ENCODE measurements around the gene RPL31. TPM values are rescaled to one million over a fixed set of nuclear protein-coding genes. Genes with fewer than 3 reads are reported as not detected.

Gene RPL31
- total RNA-seq, 2 donors from 2014 or later, result 1,385 to 1,395 TPM

DNA sequence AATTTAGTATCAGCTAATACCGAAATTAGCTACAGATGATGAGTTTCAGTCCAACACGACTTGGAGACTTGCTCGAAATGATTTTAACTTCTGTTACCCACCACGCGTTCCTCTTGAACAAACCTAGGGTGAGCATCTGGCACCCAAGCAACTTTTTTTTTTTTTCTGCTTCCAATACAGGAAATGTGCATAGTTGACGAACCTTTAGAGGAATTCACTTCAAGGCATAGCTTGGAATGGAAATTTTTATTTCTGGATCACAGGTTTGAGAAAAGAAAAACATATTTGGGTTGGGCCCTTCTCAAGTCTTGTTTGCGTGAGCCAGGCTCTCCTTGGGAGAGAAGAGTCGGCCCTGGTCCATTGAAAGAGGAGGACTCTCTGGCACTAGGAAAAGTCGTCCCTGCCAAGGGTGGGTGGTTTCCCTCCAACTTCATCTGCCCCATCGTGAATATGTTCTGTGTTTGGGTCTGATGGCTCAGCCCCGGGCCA is 37.4 kb upstream of the RPL31 start:
- no peak overlapping the region for H3K27ac Mint-ChIP-seq
- H3K36me3 Mint-ChIP-seq (ENCODE audit: insufficient read depth in 2 of 2), result no peaks in the 10 kb centered on the region
- no peak for ATAC-seq (replicated peaks in 1 of 2)
- no peak for DNase-seq
- no peaks in the 10 kb centered on the region for H3K27me3 Mint-ChIP-seq (ENCODE audit: low read depth)
- H3K9me3 Mint-ChIP-seq, result no peaks in the 10 kb centered on the region
- no peak overlapping the region for H3K4me3 Mint-ChIP-seq
- no peaks in the 10 kb centered on the region for H3K4me1 Mint-ChIP-seq (ENCODE audit: low read depth)

DNA sequence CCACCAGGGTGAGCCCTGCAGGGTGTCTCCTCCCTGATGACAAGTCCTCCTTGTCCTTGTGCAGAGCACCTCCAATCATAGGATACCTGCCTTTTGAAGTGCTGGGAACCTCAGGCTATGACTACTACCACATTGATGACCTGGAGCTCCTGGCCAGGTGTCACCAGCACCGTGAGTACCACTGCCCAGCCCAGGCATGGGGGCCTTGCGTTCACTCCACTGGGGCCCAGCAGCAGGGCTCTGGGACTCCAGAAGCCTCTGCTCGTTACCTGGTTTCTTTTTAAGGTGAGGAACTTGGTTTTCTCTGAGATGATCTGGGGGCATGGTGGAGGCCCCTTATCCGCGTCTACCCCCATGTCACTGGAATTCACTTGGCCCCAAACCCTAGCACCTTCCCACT is 36.5 kb upstream of the RPL31 start:
- Mint-ChIP-seq H3K9me3 (no peaks in the 10 kb centered on the region), H3K36me3 (ENCODE audit: insufficient read depth in 2 of 2) (no peaks in the 10 kb centered on the region), H3K4me3 (no peak overlapping the region), H3K4me1 (ENCODE audit: low read depth) (peaks cover 1% of the 10 kb centered on the region), H3K27ac (no peak overlapping the region), H3K27me3 (ENCODE audit: low read depth) (no peaks in the 10 kb centered on the region)
- ATAC-seq (replicated peaks in 1 of 2) (no peak), DNase-seq (no peak)

DNA sequence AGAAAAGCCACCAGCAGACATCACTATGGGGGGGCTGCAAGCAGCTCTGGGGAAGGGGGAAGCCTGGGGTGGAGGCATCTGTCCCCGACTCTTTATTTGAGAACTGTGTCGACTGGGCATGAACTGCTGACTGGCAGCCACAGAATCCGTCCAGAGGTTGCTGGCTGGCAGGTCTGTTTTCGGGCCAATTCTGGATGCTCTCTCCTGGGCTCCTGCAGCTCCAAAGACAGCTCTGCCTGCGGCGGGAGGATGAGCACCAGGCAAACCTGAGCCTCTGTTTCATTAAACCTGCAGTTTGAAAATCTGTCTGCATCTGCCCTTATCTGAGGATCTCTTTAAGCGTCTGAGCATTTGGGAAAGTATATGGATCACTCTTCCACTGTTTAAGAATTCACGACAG is 34.4 kb upstream of the RPL31 start:
- Mint-ChIP-seq H3K27me3 (ENCODE audit: low read depth) (no peaks in the 10 kb centered on the region), H3K4me1 (ENCODE audit: low read depth) (peaks cover 4% of the 10 kb centered on the region), H3K27ac (no peak overlapping the region), H3K9me3 (no peaks in the 10 kb centered on the region), H3K36me3 (ENCODE audit: insufficient read depth in 2 of 2) (no peaks in the 10 kb centered on the region), H3K4me3 (no peak overlapping the region)
- ATAC-seq (replicated peaks in 1 of 2), result no peak
- no peak for DNase-seq

DNA sequence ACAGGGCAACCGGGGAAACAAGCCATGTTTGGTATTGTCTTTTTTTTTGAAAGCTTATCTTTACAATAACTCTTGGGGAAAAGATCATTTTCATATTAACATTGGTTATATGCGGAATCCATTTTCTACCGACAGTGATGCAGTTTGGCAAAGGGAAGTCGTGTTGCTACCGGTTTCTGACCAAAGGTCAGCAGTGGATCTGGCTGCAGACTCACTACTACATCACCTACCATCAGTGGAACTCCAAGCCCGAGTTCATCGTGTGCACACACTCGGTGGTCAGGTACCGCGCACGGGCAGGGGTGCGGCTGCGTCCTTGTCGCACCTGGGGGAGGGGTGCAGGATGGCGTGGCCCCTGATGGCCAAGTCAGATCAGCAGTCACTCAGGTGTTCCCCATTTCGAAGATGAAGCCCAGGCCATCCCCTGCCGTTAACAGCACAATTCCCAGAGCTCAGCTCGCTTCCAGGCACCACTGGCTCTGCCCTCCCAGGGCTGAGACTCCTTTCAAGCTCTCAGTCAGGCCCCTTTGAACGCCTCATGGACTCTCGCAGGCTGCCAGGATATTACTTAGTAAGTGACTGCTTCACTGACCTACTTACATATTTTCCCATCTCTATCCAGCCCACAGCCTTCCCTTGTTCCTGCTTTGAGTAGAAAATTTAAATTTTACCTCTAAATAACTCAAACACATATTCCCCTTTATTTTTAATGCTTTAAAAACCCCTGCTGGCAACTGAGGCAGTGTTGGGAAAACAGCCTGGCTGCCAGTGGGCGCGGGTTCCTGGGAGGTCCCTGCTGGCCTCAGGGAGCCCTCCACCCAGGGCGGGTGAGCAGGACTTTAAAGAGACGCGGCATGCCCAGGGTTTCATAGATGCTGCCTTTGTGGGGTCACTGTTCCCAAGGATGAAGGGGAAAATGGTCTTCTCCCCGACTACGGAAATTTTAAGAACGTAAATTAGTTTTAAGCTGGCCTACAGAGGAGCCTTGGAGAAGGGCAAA is 33.6 kb upstream of the RPL31 start:
- Mint-ChIP-seq H3K27ac (no peak overlapping the region), H3K9me3 (no peaks in the 10 kb centered on the region), H3K27me3 (ENCODE audit: low read depth) (no peaks in the 10 kb centered on the region), H3K36me3 (ENCODE audit: insufficient read depth in 2 of 2) (no peaks in the 10 kb centered on the region), H3K4me3 (no peak overlapping the region), H3K4me1 (ENCODE audit: low read depth) (peaks cover 4% of the 10 kb centered on the region)
- ATAC-seq (replicated peaks in 1 of 2), result no peak
- no peak for DNase-seq

DNA sequence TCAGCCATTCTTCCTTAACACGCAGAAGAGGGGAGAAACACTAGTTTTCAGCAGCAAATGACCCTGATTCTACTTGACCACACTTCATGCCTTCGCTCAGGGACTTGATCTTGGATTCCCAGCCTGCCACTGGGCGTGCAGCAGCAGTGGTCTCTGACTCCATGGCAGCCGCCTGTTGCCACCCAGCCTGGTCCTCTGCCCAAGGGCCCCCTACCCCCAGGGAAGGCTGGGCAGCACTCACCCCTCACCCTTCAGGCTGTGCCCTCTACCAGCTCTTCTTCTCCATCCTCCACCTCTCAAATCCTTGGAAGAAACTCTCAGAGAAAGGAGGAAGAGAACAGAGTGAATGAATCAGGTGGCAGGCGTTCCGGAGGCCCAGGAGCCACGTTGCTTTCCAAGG is 32.1 kb upstream of the RPL31 start:
- no peak for DNase-seq
- no peak for ATAC-seq (replicated peaks in 1 of 2)
- Mint-ChIP-seq H3K27ac (no peak overlapping the region), H3K36me3 (ENCODE audit: insufficient read depth in 2 of 2) (no peaks in the 10 kb centered on the region), H3K4me1 (ENCODE audit: low read depth) (peaks cover 4% of the 10 kb centered on the region), H3K4me3 (no peak overlapping the region), H3K9me3 (no peaks in the 10 kb centered on the region), H3K27me3 (ENCODE audit: low read depth) (no peaks in the 10 kb centered on the region)

DNA sequence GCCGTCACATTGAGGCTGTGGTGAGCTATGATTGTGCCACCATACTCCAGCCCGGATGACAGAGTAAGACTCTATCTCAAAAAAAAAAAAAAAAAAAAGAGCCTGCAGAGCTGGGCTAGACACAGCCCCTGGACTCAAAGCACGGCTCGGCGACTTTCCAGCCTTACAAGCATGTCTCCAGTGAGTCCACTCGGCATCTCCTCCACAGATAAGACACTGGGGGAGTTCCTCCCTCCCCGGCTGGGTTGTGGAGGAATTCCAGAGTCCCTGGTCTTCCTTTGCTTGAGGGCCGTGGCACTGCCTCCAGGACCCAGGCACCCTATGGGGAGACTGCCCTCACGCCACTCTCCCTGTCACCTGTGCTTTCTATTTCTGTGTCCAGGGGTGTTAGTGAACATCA is 30.9 kb upstream of the RPL31 start:
- DNase-seq (no peak), ATAC-seq (replicated peaks in 1 of 2) (no peak)
- Mint-ChIP-seq H3K4me1 (ENCODE audit: low read depth) (peaks cover 4% of the 10 kb centered on the region), H3K27ac (no peak overlapping the region), H3K9me3 (no peaks in the 10 kb centered on the region), H3K27me3 (ENCODE audit: low read depth) (no peaks in the 10 kb centered on the region), H3K36me3 (ENCODE audit: insufficient read depth in 2 of 2) (no peaks in the 10 kb centered on the region), H3K4me3 (no peak overlapping the region)

DNA sequence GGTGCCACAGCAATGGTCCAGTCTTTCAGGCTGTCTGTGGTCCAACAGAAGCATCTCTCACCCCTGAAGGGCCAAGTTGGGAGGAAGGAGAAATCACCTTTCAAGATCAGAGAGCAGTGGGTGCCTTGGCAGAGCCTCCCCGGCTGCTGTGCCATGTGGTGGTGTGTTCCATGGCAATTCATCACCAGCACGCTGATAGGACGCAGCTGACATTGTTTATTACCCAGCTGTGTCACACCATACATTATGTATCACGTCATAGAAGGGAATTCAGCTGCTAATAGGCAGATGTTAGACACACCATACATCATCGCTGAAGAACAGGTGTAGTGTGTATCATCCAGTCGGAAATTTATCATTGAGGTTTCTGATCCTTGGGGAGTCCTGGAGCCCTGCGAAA is 29.6 kb upstream of the RPL31 start:
- peaks cover 12% of the 10 kb centered on the region for H3K4me1 Mint-ChIP-seq (ENCODE audit: low read depth)
- no peak overlapping the region for H3K4me3 Mint-ChIP-seq
- H3K36me3 Mint-ChIP-seq (ENCODE audit: insufficient read depth in 2 of 2), result no peaks in the 10 kb centered on the region
- H3K27me3 Mint-ChIP-seq (ENCODE audit: low read depth), result no peaks in the 10 kb centered on the region
- ATAC-seq (replicated peaks in 1 of 2), result no peak
- no peaks in the 10 kb centered on the region for H3K9me3 Mint-ChIP-seq
- DNase-seq, result no peak
- no peak overlapping the region for H3K27ac Mint-ChIP-seq

DNA sequence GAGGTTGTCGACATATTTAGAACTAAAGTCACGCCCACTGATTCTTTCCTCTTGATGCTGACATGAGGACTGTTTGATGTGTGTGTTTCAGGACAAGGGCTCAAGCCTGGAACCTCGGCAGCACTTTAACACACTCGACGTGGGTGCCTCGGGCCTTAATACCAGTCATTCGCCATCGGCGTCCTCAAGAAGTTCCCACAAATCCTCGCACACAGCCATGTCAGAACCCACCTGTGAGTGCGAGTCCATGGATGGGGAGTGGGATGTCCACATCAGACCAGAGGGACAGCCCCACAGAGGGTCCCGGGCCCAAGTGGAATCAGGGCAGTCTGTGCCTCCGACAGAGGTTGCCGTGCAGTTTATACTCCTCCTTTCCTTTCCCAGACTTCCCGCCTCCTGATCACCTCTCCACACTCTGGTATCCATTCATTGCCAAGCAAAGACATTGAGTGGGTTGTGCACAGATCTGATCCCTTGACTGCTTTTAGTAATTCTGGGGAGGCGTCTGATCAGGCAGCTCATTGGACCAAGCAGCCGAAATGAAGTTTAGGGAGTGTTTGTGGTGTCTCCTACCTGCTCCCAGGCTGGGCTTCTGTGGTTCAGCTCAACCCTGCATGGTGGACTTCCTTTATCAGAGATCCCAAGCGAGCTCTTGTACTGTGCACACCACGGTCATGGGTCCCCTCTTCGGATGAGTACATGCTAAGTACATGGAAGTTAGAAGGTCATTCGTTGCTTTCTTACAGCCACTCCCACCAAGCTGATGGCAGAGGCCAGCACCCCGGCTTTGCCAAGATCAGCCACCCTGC is 27.2 kb upstream of the RPL31 start:
- no peak overlapping the region for H3K27ac Mint-ChIP-seq
- no peak for DNase-seq
- no peaks in the 10 kb centered on the region for H3K36me3 Mint-ChIP-seq (ENCODE audit: insufficient read depth in 2 of 2)
- no peaks in the 10 kb centered on the region for H3K27me3 Mint-ChIP-seq (ENCODE audit: low read depth)
- peaks cover 12% of the 10 kb centered on the region for H3K4me1 Mint-ChIP-seq (ENCODE audit: low read depth)
- H3K4me3 Mint-ChIP-seq, result no peak overlapping the region
- no peak for ATAC-seq (replicated peaks in 1 of 2)
- no peaks in the 10 kb centered on the region for H3K9me3 Mint-ChIP-seq

DNA sequence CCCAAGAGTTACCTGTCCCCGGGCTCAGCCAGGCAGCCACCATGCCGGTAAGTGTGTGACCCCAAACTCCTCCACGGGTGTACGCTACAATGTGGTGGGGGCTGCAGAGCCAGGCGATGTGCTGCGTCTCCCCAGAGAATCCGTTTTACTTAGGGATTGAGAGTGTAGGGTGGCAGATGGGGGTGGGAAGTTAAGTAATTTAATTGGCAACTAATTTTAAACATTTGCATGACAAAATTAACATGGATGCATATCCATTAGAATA is 26.6 kb upstream of the RPL31 start:
- DNase-seq (no peak), ATAC-seq (replicated peaks in 1 of 2) (no peak)
- no peak overlapping the region for H3K4me3 Mint-ChIP-seq
- no peak overlapping the region for H3K27ac Mint-ChIP-seq
- no peaks in the 10 kb centered on the region for H3K9me3 Mint-ChIP-seq
- no peaks in the 10 kb centered on the region for H3K36me3 Mint-ChIP-seq (ENCODE audit: insufficient read depth in 2 of 2)
- H3K27me3 Mint-ChIP-seq (ENCODE audit: low read depth), result no peaks in the 10 kb centered on the region
- peaks cover 12% of the 10 kb centered on the region for H3K4me1 Mint-ChIP-seq (ENCODE audit: low read depth)

DNA sequence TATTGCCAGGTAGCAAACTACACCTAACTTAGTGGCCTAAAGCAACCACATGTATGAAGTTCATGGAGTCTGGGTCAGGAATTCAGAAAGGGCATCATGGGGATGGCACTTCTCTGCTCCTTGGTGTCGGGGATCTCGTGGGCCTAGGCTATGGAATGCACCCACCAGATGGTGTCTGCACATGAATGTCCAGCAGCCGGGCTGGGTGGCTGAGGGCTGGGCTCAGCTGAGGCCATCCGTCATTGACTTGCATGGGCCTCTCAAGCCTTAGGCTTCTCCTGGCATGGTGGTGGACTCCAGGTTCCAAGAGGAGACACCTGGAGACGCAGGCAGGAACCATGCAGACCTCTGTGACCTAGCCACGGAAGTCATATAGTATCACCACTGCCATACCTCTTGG is 26.0 kb upstream of the RPL31 start:
- no peaks in the 10 kb centered on the region for H3K9me3 Mint-ChIP-seq
- H3K27ac Mint-ChIP-seq, result no peak overlapping the region
- ATAC-seq (replicated peaks in 1 of 2), result no peak

DNA sequence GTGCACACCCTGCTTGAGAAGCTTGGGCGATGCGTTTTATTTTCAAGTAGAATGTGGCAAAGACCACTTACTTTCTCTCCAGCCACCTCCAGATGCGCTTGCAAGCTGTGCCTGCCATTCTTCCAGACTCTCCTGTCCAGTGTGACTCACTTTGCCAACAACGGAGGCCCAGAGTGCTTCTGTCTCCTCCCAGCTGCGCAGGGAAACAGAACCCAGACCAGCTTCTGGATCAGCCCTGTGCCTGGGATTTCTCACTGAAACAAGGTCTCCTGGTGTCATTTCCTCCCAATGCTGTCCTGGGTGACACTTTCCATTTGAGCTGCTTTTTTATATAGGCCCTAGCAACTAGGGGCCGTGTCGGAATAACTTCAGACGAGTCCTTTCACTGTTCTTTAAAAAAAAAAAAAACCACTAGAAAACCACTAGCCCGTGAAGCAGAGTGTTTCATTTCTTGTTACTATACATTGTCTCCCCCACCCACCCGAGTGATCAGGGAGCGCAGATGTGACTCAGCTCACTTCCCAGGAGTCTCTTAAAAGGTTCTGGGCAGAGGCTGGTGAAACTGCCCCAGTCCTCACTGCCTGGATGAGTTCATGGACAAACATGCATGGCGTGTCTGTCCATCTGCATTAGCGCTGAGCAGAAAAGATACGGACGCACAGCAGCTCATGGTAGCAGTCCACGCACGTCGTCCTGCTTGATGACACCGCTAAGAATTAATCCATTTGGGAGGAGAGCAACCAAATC is 25.3 kb upstream of the RPL31 start:
- Mint-ChIP-seq H3K4me1 (ENCODE audit: low read depth) (peaks cover 8% of the 10 kb centered on the region), H3K27ac (no peak overlapping the region), H3K9me3 (no peaks in the 10 kb centered on the region)

More for the DNA sequence above, 26.0 kb upstream of the RPL31 start:
- no peak overlapping the region for H3K4me3 Mint-ChIP-seq
- peaks cover 8% of the 10 kb centered on the region for H3K4me1 Mint-ChIP-seq (ENCODE audit: low read depth)
- DNase-seq, result no peak
- H3K36me3 Mint-ChIP-seq (ENCODE audit: insufficient read depth in 2 of 2), result no peaks in the 10 kb centered on the region
- H3K27me3 Mint-ChIP-seq (ENCODE audit: low read depth), result no peaks in the 10 kb centered on the region

DNA sequence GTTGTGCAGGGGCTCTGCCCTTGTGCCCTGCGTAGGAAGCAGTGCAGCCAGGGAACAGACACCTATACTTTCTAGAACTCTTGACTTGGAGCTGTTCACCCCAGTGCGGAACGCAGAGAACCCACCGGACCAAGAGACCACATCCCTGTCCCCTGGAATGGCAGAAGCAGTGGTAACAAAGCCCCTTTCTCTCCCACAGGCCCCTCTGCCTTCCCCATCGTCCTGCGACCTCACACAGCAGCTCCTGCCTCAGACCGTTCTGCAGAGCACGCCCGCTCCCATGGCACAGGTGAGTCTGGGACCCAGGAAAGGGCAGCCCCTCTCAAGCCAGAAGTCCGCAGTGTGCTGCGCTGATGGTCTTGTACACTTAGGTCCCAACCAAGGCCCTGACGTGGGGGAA is 24.6 kb upstream of the RPL31 start:
- Mint-ChIP-seq H3K27me3 (ENCODE audit: low read depth) (no peaks in the 10 kb centered on the region), H3K27ac (no peak overlapping the region), H3K9me3 (no peaks in the 10 kb centered on the region), H3K4me1 (ENCODE audit: low read depth) (peaks cover 8% of the 10 kb centered on the region), H3K36me3 (ENCODE audit: insufficient read depth in 2 of 2) (no peaks in the 10 kb centered on the region), H3K4me3 (no peak overlapping the region)
- DNase-seq (no peak), ATAC-seq (replicated peaks in 1 of 2) (no peak)

More for the DNA sequence above, 25.3 kb upstream of the RPL31 start:
- no peaks in the 10 kb centered on the region for H3K36me3 Mint-ChIP-seq (ENCODE audit: insufficient read depth in 2 of 2)
- no peak for ATAC-seq (replicated peaks in 1 of 2)
- DNase-seq, result no peak
- H3K27me3 Mint-ChIP-seq (ENCODE audit: low read depth), result no peaks in the 10 kb centered on the region
- no peak overlapping the region for H3K4me3 Mint-ChIP-seq

Measured in activated T-cell treated with anti-CD3 and anti-CD28 coated beads, Interleukin-2, amount 50 U/mL, for 72 hours (primary cell).